ENCODE measurements around the gene IER3IP1.
"Not testable (repeated sequence)": the region's sequence is repeated elsewhere in the genome, so short reads cannot be mapped to it uniquely, and the experiment has no call there.

IER3IP1 gene

DNA sequence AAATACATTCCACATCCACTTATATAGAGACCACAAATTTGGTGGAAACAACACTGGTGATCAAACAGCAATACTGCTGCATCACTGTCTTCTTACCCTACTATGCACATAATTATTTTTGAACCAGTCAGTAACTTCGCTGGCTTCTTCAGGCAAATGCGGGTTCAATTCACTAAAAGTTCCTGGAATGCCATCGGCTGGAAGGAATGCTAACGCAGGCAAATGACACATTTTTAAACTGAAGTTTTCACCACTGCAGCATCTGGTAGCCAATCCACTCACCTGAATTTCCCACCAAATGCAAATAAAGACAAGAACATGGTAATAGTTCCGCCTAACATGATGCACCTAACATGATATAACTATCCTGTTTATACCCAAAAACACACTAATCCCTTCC is 15.9 kb downstream of the IER3IP1 start:
- DNase-seq (ENCODE audit: low read depth in 3 of 3), result no peak

DNA sequence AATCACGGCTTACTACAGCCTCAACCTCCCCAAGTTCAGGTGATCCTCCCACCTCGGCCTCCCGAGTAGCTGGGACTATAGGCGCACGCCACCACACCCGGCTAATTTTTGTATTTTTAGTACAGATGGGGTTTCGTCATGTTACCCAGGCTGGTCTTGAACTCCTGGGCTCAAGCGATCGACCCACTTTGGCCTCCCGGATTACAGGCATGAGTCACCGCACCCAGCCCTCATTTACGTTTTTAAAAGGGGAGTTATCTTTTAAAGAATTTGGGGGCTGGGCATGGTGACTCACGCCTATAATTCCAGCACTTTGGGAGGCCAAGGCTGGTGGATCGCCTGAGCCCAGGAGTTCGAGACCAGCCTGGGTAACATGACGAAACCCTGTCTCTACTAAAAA is 17.8 kb downstream of the IER3IP1 start:
- not testable (repeated sequence) for DNase-seq (ENCODE audit: low read depth in 3 of 3)

DNA sequence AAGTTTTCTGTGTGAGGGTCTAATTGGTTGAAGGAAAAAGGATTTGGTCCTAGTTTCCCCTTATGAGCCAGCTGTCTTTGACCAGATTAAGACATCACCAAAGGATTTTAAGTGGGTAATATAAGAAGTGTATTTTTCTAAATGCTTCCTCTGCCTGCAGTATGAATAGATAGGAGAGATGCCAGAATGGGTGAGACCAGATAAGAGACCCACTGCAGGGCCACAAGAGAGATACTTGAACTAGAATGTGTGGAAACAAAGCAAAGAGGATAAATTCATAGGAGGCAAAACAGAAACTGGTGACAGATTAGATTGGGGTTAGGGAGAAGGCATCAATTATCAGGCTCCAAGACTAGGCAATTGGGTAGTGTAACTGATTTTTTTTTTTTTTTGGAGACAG is 24.7 kb downstream of the IER3IP1 start:
- DNase-seq (ENCODE audit: low read depth in 3 of 3), result no peak

DNA sequence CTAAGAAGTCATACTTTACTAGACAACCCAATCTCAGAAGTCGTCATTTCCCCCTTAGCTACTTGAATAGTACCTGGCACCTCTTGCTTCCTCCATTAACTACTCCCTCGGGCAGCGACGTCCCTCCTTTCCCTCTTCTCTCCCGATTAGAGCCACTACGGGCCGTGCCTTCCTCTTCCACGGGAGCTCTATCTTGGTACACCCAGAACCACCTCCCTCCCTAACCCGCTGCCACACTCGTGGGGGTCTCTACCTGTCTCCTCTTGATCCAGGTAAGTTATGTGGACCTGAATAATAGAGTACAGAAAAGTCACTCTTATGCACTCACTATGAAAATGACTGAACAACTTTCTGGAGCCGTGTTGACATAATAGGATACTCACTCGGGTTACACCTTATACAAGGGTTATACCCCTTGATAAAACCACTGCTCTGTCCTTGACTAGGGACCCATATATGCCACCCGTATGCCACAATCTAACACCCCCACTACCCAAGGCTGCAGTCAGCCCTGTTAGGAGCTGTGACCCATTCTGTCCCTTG is 25.3 kb downstream of the IER3IP1 start:
- DNase-seq (ENCODE audit: low read depth in 3 of 3), result no peak

DNA sequence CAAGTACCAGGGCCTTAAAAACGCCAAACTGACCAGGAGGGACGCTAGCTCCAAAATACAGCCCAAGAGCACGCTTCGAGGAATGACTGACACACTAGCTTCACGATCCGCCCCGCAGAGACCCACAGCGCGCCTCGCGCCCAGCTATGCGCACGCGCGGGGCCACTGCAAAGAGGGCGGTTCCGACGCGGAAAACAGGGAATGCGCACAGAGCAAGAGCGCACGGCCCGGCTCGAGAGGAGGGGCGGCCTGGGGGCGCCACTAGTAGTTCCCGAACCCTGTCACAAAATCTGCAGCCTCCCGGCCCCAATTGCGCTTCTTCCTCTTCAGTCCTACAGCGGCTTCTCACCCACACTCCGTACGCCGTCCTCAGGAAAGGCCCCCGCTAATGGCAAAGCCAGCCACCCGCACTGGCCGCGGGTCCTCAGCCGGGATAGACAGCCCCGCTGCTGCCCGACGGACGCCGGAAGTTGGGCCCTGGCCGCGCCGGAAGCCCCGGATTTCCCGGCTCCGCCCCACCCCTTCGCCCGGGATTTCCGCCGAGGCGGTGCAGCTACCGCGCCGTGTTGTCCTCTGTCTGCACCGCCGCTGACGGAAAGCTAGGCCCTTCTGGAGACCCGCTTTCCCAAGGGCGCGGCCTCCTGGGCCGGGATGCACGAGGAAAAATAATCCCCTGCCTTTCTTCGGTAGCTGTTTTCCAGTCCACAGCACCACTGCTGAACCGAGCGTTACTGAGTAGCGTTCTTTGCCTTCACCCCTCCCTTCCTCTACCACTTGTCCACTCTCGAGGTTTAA is 25.9 kb downstream of the IER3IP1 start, which contains the start of gene HDHD2:
TSS of gene HDHD2 (minus strand) at position 472 of the 795 bp plus-strand sequence. CDS start 14,061 bp downstream, outside the sequence.
- DNase-seq (ENCODE audit: low read depth in 3 of 3), result peak; percentile 59 to 66 (median 60)

DNA sequence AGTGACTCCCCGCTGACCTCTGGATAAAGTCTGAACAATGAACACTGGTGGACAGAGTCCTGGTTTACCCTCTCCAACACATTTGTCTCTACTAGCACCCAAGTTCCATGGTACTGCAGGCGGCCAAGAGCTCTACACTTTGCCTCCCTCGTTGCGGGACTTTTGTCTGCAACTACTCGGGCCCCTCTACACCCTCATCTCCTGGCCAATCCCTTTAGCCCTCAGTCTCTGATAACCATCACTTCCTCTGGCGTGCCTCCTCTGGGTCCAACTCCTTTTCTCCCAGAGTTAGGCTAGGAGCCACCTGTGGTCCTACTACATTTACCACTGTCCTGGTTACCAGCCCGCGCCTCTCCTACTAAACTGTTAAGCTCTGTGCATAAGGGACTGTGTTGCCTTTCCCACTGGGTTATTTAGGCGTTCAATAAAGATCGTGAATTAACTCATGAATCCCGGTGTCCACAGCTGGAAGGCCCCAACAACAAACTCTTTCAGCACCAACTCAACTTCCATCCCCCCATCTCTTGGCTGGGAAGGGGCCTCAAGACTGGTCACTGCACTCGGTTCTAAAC is 26.6 kb downstream of the IER3IP1 start:
- DNase-seq (ENCODE audit: low read depth in 3 of 3), result no peak

DNA sequence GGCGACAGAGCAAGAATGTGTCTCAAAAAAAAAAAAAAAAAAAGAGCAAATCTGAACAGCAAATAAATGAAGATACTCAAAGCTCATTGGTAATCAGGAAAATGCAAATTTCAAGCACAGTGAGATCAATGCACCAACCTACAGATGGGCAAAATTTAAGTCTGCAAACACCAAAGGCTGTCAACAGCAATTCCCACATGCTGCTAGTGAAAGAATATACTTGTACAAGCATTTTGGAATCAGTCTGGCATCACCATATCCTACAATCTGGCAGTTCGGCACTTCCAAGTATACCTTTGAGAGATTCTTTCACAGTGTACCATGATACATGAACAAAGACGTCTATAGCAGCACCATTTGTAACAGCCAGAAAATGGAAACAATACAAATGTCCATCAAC is 30.0 kb downstream of the IER3IP1 start:
- no peak for DNase-seq (ENCODE audit: low read depth in 3 of 3)

DNA sequence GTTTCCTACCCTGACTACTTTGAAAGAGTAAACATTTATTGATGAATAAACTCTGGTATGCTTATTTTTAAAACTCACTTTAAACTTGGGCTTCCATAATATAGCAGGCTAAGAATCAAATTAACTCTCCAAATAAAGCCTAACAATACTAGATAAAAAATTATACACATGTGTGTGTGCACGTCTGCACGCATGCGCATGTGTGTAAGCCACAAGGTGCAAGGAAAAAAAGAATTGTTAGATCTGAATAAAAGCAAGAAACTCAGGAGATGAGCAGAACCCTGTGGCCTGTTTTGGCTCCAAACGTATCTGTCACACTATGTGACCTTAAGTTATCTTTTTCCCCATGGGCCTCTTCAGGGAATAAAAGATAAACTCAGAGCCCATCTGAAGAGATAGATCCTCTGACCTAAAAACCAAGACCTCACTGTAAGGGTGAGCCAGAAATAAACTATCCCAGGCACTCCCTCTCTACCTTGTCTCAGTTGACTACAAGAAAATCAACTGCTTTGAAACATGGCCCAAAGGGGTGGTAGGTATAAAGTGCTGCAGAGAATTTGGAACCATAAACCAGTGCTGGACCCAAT is 32.2 kb downstream of the IER3IP1 start:
- DNase-seq (ENCODE audit: low read depth in 3 of 3), result no peak

DNA sequence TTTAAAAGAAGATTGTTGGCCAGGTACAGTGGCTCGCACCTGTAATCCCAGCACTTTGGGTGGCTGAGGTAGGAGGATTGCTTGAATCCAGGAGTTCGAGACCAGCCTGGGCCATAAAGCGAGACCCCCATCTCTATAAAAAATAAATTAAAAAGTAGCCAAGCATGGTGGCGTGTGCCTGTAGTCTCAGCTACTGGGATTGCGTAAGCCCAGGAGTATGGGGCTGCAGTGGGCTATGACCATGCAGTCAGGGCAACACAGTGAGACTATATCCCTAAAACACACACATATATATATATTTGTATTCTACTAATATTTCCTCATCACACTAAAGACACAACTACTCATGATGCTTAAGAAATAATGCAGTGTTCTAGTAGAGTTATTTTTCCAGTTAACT is 33.0 kb downstream of the IER3IP1 start:
- no peak for DNase-seq (ENCODE audit: low read depth in 3 of 3)

DNA sequence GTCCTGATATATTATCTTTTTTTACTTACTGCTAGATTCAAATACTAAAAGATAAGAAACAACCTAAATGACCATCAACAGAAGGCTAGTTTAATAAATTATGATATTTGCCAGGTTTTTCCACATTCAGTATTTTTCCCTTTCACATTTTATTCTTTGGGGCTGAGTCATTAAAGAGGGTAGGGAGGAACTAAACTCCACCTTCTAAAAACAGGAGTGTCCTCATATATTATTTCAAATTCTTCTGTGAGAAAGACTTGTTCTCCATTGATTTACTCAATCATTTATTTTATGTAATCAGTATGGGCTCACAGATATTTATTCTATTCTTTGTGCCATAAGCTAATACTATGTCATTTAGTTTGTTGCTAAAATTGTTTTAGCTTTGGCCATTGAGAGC is 34.9 kb downstream of the IER3IP1 start:
- DNase-seq (ENCODE audit: low read depth in 3 of 3), result no peak

DNA sequence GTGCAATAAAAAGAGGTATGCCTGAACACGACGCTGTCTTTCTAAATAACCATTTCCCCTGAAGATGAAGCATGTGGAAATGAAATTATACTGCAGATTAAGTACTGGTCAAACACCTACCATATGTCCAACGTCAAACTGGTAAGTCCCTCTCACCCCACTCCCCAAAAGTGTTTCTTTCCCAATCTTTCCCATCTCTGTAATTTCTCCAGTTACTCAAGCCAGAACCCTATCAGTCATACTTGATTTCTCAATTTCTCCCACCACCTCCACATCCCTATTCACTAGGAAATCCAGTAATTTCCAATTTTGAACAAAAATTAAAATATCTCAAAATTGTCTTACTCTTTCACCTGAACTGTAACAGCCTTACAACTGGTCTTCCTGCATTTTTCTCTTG is 55.0 kb downstream of the IER3IP1 start:
- DNase-seq (ENCODE audit: low read depth in 3 of 3), result no peak

DNA sequence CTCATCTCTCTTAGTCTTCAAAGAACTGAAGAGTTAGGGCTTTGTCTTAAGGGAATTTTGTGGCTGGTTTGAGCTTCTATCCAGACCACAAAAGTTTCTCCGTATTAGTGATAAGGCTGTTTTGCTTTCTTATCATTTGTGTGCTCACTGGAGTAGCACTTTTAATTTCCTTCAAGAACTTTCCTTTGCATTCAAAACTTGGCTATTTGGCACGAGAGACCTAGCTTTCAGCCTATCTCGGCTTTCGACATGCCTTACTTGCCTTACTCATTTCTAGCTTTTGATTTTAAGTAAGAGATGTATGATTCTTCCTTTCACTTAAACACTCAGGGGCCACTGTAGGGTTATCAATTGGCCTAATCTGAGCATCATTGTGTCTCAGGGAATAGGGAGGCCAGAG is 55.7 kb downstream of the IER3IP1 start:
- DNase-seq (ENCODE audit: low read depth in 3 of 3), result no peak

DNA sequence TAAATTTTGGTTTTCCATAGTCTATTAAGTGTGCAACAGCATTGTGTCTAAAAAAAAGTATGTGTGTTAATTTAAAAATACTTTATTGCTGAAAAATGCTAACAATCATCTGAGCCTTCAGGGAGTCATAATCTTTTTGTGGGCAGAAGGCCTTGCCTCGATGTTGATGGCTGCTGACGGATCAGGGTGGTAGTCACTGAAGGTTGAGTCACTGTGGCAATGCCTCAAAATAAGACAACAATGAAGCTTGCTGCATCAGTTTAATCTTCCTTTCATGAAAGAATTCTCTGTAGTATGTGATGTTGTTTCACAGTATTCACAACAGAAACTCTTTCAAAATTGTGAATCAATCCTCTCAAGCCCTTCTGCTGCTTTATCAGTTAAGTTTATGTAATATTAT is 57.2 kb downstream of the IER3IP1 start:
- no peak for DNase-seq (ENCODE audit: low read depth in 3 of 3)

DNA sequence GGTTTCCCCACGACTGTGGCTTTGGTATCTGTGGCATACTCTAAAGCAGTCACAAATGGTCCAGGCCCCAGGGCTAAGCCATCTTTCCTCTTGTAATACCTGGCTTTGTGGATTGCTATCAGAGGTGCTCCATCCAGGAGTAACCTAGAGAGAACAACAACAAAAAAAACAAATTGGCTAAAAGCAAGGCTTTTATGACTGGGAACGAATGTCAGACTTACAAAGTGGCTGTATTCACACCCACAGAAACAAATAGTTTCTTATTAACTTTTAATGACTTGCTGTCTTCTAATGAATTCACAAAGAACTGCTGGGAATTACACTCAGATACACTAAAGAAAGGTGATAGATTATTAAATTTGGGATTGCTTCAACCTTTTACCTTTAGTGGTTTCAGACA is 61.0 kb downstream of the IER3IP1 start:
- no peak for DNase-seq (ENCODE audit: low read depth in 3 of 3)

DNA sequence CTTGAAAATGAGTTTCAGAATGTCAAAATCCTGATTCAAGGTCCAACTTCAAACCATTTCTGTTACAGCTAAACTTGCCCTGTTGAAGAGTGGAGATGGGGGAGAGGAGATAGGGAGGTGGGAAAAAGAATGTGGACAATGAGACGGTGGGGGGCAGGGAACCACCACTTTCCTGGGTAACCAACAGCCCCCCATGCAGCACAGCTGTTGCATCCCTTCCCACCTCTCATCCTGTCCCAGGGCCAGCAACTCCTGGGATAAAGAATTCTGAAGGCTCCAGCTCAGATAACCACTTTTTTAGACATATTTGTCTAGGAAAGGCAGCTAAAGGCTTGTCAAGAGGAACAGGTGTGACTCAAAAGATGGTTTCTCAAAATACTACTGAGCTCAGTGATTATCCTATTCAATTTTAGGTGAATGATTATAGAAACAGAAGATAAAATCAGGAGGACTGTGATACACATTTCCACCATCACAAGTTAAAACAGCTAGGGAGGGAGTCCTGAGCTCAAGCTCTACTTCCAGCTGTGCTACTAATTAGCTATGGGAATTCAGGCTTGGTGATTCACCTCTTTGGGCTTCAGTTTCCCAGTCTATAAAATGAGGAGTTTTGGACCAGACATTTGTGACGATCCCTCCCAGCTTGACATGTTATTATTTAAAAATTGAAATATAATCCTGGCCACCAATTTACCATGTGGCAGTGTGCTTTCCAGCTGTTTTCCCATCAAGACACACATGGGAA is 62.2 kb downstream of the IER3IP1 start:
- DNase-seq (ENCODE audit: low read depth in 3 of 3), result no peak

DNA sequence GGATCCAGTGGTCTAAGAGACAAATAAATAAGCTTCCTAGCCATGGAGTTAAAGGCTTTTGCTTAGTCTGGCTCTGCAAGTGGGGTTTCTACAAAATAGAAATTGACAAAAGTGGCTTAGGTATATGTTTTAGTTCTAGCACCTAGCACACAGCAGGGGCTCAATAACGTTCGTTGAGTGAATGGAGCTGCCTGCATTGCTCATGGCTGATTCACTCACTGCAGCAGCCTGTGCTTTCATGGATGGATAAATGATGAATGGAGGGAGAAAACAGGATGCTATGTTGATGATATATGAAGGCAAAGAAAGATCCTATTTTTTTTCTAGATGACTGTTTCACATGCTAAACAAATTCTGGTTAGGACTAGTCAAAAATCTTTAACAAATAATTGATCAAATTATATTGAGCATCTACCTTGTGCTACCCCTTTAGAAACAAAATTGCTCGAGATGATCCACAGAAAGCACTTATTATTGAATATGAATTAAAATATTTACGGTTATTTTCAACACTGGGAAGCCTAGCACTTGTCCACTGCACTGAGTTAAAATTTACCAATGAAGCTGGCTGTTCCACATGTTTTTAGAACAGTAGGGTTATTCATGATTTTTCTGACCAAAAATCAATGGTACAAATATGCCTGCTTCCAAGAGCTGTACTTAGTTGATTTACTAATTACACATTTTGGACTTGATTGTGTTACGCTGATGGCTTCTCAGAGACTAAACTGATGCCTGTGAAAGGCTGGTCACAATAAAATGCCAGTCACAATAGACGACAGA is 65.5 kb downstream of the IER3IP1 start:
- DNase-seq (ENCODE audit: low read depth in 3 of 3), result no peak

DNA sequence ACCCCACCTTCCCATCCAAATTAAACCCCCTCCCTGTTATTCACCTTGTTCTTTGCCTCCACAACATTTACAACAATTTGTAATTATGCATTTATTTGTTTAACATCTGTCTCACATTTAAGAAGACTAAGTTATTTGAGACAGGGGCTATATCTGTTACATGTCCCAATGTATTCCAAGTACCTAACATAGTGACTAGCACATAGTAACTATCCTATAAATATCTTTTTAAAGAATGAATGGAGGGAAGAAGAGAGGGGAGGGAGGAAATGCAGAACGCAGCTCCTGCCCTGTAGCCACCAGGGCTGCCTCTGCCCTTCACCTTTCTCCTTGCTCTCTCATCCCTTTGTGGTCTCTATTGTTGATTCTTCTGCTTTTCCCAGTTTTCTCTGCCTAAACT is 66.4 kb downstream of the IER3IP1 start:
- no peak for DNase-seq (ENCODE audit: low read depth in 3 of 3)

DNA sequence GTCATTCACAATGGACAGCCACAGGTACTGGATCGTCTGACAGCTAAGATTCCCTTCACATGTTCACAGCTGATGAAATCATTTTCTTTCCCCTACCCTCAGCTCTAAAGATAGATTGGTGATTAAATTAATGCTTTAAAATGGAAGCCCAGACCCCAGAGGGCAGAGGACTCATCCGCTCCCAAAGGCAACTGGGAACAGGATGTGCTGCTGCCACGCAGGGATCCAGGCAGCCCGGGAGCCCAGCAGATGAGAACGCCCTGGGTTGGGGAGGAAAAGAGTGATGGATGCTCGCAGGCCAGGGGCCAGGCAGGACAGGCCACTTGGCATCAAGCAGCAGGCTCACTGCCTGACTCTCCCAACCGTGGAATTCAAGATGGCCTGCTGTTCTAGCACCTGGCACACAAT is 67.2 kb downstream of the IER3IP1 start:
- no peak for DNase-seq (ENCODE audit: low read depth in 3 of 3)

DNA sequence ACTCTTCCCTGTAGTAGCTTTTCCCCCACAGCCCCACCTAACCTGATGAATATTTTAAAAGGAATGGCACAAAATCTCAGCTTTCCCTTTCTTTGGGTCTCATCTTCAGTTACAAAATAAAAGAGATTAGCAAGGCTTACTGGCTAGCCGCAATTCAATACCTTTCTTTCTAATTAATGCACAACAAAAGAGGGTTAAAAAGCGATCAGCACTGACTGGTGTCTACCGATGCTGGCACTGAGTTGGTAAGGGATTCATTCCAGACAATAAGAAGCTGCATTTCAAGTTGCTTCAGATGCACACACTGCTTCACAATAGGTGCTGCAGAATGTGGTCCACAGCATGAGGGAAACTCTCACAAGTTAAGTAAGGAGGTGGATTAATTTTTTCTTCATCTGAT is 67.8 kb downstream of the IER3IP1 start:
- no peak for DNase-seq (ENCODE audit: low read depth in 3 of 3)
